T-helper 17 cell (primary cell): ENCODE results near the gene MAPKAPK3. TPM values are rescaled to one million over a fixed set of nuclear protein-coding genes. Genes with fewer than 3 reads are reported as not detected.

Experiments
- ATAC-seq: fragments of 150-1000 bp; cut with Tn5 transposase; 2 replicates; pipeline ENCODE4 v1.10.0; 2021; ENCODE audit warnings: mild to moderate bottlenecking, moderate library complexity
- DNase-seq, 3 donors: peaks; one replicate each; pipeline versions ENCODE4 v3.0.0 to v3.0.0-alpha.2; 2020 to 2021
- H3K9me3 ChIP-seq: one replicate; pipeline ENCODE4 v1.7.0; 2013; ENCODE audit warnings: low read length, mild to moderate bottlenecking; ENCODE audit not compliant: control insufficient read depth, poor library complexity, severe bottlenecking
- H3K27ac Mint-ChIP-seq: one replicate; pipeline ENCODE4 v1.8.0; 2022; ENCODE audit warnings: mild to moderate bottlenecking, moderate library complexity, mixed read lengths
- H3K27me3 Mint-ChIP-seq: one replicate; pipeline ENCODE4 v1.8.0; 2022; ENCODE audit warnings: mixed read lengths
- H3K36me3 Mint-ChIP-seq: one replicate; pipeline ENCODE4 v1.8.0; 2022; ENCODE audit warnings: low read depth, mixed read lengths
- H3K4me1 Mint-ChIP-seq: one replicate; pipeline ENCODE4 v1.8.0; 2022; ENCODE audit warnings: mild to moderate bottlenecking, mixed read lengths
- H3K4me3 Mint-ChIP-seq: one replicate; pipeline ENCODE4 v1.8.0; 2022; ENCODE audit warnings: mild to moderate bottlenecking, moderate library complexity, mixed read lengths
- total RNA-seq, 4 donors: library from RNA in 2 of 4; stranded (reverse) in 2 of 4; gene quantifications; one replicate each; pipeline ENCODE4 v1.2.3 and lab custom pipeline; 2022 to 2026

Gene MAPKAPK3
- total RNA-seq, 2 donors from 2014 or later, result 44.7 to 49.2 TPM

- DNase-seq (peak; percentile 88 to 96 (median 90)), ATAC-seq (peak; percentile 69)
- no peaks in the 10 kb centered on the region for H3K27me3 Mint-ChIP-seq
- peak overlapping the region; percentile 97 for H3K4me3 Mint-ChIP-seq
- no peaks in the 10 kb centered on the region for H3K9me3 ChIP-seq
- H3K36me3 Mint-ChIP-seq, result peaks cover 2% of the 10 kb centered on the region
- peak overlapping the region; percentile 91 for H3K27ac Mint-ChIP-seq
- H3K4me1 Mint-ChIP-seq, result peaks cover 59% of the 10 kb centered on the region
These were observed 218 bp upstream of the MAPKAPK3 start for GRCh38 chr3:50616770-50617095.

GRCh38 chr3:50617911-50618481 lies 1.0 kb downstream of the MAPKAPK3 start:
- peak overlapping the region; percentile 97 for H3K4me3 Mint-ChIP-seq
- no peaks in the 10 kb centered on the region for H3K27me3 Mint-ChIP-seq
- H3K4me1 Mint-ChIP-seq, result peaks cover 56% of the 10 kb centered on the region
- no peaks in the 10 kb centered on the region for H3K9me3 ChIP-seq
- H3K36me3 Mint-ChIP-seq, result peaks cover 2% of the 10 kb centered on the region
- H3K27ac Mint-ChIP-seq, result peak overlapping the region; percentile 91
- ATAC-seq (no peak), DNase-seq (no peak)

GRCh38 chr3:50620420-50620819 lies 3.5 kb downstream of the MAPKAPK3 start:
- Mint-ChIP-seq H3K27me3 (no peaks in the 10 kb centered on the region), H3K27ac (peak overlapping the region; percentile 91), H3K4me3 (peak overlapping the region; percentile 97), H3K4me1 (peaks cover 64% of the 10 kb centered on the region), H3K36me3 (peaks cover 2% of the 10 kb centered on the region)
- no peak for ATAC-seq
- DNase-seq, result no peak
- H3K9me3 ChIP-seq, result no peaks in the 10 kb centered on the region

- no peaks in the 10 kb centered on the region for H3K27me3 Mint-ChIP-seq
- ATAC-seq, result no peak
These were observed 3.9 kb downstream of the MAPKAPK3 start for GRCh38 chr3:50620820-50621219.

GRCh38 chr3:50622881-50623280 lies 5.9 kb downstream of the MAPKAPK3 start:
- Mint-ChIP-seq H3K4me1 (peaks cover 73% of the 10 kb centered on the region), H3K27ac (peak overlapping the region; percentile 96), H3K4me3 (no peak overlapping the region), H3K27me3 (no peaks in the 10 kb centered on the region), H3K36me3 (peaks cover 4% of the 10 kb centered on the region)
- ATAC-seq (no peak), DNase-seq (no peak)
- no peaks in the 10 kb centered on the region for H3K9me3 ChIP-seq

More at GRCh38 chr3:50620820-50621219, 3.9 kb downstream of the MAPKAPK3 start:
- no peak for DNase-seq
- no peaks in the 10 kb centered on the region for H3K9me3 ChIP-seq
- Mint-ChIP-seq H3K4me3 (peak overlapping the region; percentile 97), H3K27ac (peak overlapping the region; percentile 91), H3K4me1 (peaks cover 64% of the 10 kb centered on the region), H3K36me3 (peaks cover 2% of the 10 kb centered on the region)

GRCh38 chr3:50623840-50624474 lies 7.0 kb downstream of the MAPKAPK3 start:
- Mint-ChIP-seq H3K4me3 (peak overlapping the region; percentile 90), H3K4me1 (peaks cover 67% of the 10 kb centered on the region), H3K36me3 (peaks cover 6% of the 10 kb centered on the region), H3K27me3 (no peaks in the 10 kb centered on the region), H3K27ac (peak overlapping the region; percentile 96)
- no peaks in the 10 kb centered on the region for H3K9me3 ChIP-seq
- ATAC-seq (peak; percentile 50), DNase-seq (no peak)

GRCh38 chr3:50624634-50625033 lies 7.7 kb downstream of the MAPKAPK3 start:
- Mint-ChIP-seq H3K4me1 (peaks cover 66% of the 10 kb centered on the region), H3K36me3 (peaks cover 6% of the 10 kb centered on the region), H3K4me3 (peak overlapping the region; percentile 90), H3K27me3 (no peaks in the 10 kb centered on the region), H3K27ac (peak overlapping the region; percentile 96)
- H3K9me3 ChIP-seq, result no peaks in the 10 kb centered on the region
- no peak for ATAC-seq
- DNase-seq, result no peak

GRCh38 chr3:50625231-50626182 lies 8.6 kb downstream of the MAPKAPK3 start:
- no peaks in the 10 kb centered on the region for H3K9me3 ChIP-seq
- ATAC-seq (no peak), DNase-seq (no peak)
- Mint-ChIP-seq H3K4me3 (peak overlapping the region; percentile 15), H3K27ac (peak overlapping the region; percentile 96), H3K27me3 (no peaks in the 10 kb centered on the region), H3K36me3 (peaks cover 4% of the 10 kb centered on the region), H3K4me1 (peaks cover 66% of the 10 kb centered on the region)

- Mint-ChIP-seq H3K36me3 (peaks cover 4% of the 10 kb centered on the region), H3K27ac (peak overlapping the region; percentile 96), H3K4me1 (peaks cover 69% of the 10 kb centered on the region), H3K27me3 (no peaks in the 10 kb centered on the region), H3K4me3 (no peak overlapping the region)
- ATAC-seq, result no peak
- no peak for DNase-seq
- no peaks in the 10 kb centered on the region for H3K9me3 ChIP-seq
These were observed 9.4 kb downstream of the MAPKAPK3 start for GRCh38 chr3:50626401-50626800.

- no peaks in the 10 kb centered on the region for H3K9me3 ChIP-seq
- peak overlapping the region; percentile 89 for H3K27ac Mint-ChIP-seq
- H3K4me1 Mint-ChIP-seq, result peaks cover 76% of the 10 kb centered on the region
- ATAC-seq (peak; percentile 52), DNase-seq (no peak)
- peaks cover 4% of the 10 kb centered on the region for H3K36me3 Mint-ChIP-seq
- no peaks in the 10 kb centered on the region for H3K27me3 Mint-ChIP-seq
- peak overlapping the region; percentile 7 for H3K4me3 Mint-ChIP-seq
These were observed 10.6 kb downstream of the MAPKAPK3 start for GRCh38 chr3:50627407-50628051.

- H3K9me3 ChIP-seq, result no peaks in the 10 kb centered on the region
- Mint-ChIP-seq H3K27ac (peak overlapping the region; percentile 89), H3K36me3 (peaks cover 4% of the 10 kb centered on the region), H3K27me3 (no peaks in the 10 kb centered on the region), H3K4me1 (peaks cover 78% of the 10 kb centered on the region), H3K4me3 (peak overlapping the region; percentile 31)
- DNase-seq, result no peak
- ATAC-seq, result no peak
These were observed 11.7 kb downstream of the MAPKAPK3 start for GRCh38 chr3:50628601-50629000.

GRCh38 chr3:50630394-50630793 lies 13.4 kb downstream of the MAPKAPK3 start:
- peaks cover 75% of the 10 kb centered on the region for H3K4me1 Mint-ChIP-seq
- peak overlapping the region; percentile 50 for H3K4me3 Mint-ChIP-seq
- H3K36me3 Mint-ChIP-seq, result peaks cover 4% of the 10 kb centered on the region
- ATAC-seq (no peak), DNase-seq (no peak)
- peak overlapping the region; percentile 89 for H3K27ac Mint-ChIP-seq
- no peaks in the 10 kb centered on the region for H3K9me3 ChIP-seq
- no peaks in the 10 kb centered on the region for H3K27me3 Mint-ChIP-seq

- Mint-ChIP-seq H3K27ac (peak overlapping the region; percentile 89), H3K4me3 (peak overlapping the region; percentile 41), H3K36me3 (peaks cover 4% of the 10 kb centered on the region), H3K27me3 (no peaks in the 10 kb centered on the region), H3K4me1 (peaks cover 72% of the 10 kb centered on the region)
- ATAC-seq, result no peak
- no peak for DNase-seq
- no peaks in the 10 kb centered on the region for H3K9me3 ChIP-seq
These were observed 13.9 kb downstream of the MAPKAPK3 start for GRCh38 chr3:50630877-50631276.
